GM12874 (cell line): ENCODE data around the gene ITIH6.

Experiments
- TF ChIP-seq, protein P1 (sequence below): IDR thresholded peaks from 2 replicates; pipeline ENCODE4 v1.5.1; 2011; ENCODE audit warnings: low read depth, mild to moderate bottlenecking, control low read depth, low read length, moderate library complexity; ENCODE audit not compliant: insufficient read depth

Gene ITIH6

GRCh38 chrX:54812306-54812705, 14.3 kb upstream of the ITIH6 start:
- TF ChIP-seq, protein P1, sequence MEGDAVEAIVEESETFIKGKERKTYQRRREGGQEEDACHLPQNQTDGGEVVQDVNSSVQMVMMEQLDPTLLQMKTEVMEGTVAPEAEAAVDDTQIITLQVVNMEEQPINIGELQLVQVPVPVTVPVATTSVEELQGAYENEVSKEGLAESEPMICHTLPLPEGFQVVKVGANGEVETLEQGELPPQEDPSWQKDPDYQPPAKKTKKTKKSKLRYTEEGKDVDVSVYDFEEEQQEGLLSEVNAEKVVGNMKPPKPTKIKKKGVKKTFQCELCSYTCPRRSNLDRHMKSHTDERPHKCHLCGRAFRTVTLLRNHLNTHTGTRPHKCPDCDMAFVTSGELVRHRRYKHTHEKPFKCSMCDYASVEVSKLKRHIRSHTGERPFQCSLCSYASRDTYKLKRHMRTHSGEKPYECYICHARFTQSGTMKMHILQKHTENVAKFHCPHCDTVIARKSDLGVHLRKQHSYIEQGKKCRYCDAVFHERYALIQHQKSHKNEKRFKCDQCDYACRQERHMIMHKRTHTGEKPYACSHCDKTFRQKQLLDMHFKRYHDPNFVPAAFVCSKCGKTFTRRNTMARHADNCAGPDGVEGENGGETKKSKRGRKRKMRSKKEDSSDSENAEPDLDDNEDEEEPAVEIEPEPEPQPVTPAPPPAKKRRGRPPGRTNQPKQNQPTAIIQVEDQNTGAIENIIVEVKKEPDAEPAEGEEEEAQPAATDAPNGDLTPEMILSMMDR, result no peak

GRCh38 chrX:54811301-54811885, 13.3 kb upstream of the ITIH6 start:
- TF ChIP-seq, protein P1, result no peak

DNA sequence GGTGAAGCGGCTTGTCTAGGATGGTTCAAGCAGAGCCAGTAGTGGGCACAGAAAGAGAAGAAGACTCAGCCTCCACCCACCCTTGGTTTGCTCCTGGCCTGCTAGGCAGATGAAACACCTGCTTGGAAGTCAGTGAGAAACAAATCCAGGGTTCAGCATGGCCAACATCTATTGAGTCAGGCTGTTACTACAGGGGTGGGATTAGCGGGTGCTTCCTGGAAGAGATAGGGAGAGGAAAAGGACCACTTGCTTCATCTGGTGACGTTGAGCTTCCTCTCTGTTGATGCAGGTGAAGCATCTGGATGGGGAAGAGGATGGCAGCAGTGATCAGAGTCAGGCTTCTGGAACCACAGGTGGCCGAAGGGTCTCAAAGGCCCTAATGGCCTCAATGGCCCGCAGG, 12.5 kb upstream of the ITIH6 start:
- TF ChIP-seq, protein P1, result no peak

DNA sequence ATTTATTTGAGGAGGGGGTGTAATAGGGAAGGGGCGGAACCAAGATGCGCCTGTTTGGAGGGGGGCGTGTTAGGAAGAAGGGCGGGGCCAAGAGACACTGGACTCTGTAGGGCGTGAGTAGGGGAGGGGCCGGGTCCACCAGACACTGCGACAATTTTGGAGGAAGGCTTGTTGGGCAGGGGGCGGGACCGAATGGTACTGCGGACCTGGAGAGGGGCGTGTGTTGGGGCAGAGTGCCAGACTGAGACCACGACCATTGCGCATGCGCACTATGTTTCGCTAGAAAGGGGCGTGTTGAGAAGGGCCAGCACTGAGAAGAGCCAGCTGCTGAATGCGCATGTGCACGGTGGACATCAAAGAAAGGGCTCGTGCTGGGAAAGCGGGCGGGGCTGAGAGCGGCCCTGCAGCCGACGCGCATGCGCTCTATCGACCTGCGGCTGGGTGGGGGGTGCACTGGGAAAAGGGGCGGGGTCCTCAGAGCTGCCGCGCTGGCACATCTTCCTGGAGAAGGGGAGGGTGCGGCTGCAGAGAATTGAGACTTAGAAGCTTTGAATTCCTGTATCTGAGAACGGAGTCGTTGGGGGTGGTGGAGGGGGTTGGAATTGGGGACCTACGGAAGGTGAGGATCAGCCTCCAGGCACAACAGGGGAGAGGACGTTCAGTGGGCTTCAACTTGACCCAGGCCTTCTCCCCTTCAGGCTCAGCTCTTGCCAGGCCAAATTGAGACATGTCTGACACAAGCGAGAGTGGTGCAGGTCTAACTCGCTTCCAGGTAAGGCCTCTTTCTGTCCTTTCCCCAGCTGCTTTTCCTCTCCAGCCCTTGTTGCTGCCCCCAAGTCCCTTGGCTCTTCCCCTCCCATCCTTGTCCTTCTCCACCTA, 10.8 kb upstream of the ITIH6 start:
- TF ChIP-seq, protein P1, result no peak

DNA sequence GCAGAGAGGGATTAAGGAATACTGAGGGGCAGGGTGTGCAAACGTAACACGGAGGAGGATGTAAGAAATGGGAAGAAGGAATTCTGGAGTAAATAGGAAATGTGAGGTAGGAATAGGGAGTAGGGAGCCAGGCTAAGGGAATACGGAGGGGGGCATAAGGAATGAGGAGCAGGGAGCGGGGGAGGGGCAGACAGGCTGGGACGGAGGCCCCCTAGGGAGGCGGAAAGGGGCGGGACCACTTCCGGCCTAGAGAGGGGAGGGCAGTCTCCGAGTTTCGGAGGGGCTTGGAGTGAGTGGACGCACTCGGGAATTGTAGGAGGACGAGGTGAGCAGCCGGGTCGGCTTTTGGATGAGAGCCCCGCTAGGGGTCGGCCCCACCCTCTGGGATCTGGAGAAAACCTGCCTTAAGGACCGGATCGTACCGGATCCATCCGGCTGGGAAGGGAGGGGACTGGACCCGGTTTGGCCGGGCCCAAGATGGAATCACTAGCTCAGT, 10.1 kb upstream of the ITIH6 start:
- TF ChIP-seq, protein P1, result no peak

GRCh38 chrX:54807524-54808108, 9.6 kb upstream of the ITIH6 start, which contains the start of gene MAGED2:
Gene MAGED2 (plus strand): TSS chrX:54807745. CDS start chrX:54809332, 1,587 bp downstream.
- TF ChIP-seq, protein P1, result no peak

GRCh38 chrX:54799046-54799445, 991 bp upstream of the ITIH6 start:
- TF ChIP-seq, protein P1, result no peak
